Dermis blood vessel endothelial cell (primary cell): ENCODE data around the gene OTUD7B. TPM values are rescaled to one million over a fixed set of nuclear protein-coding genes. Genes with fewer than 3 reads are reported as not detected.
"Not testable (repeated sequence)": the region's sequence is repeated elsewhere in the genome, so short reads cannot be mapped to it uniquely, and the experiment has no call there.

Experiments used
- DNase-seq: peaks from one replicate; pipeline ENCODE4 v3.0.0; 2010
- total RNA-seq: library from RNA; depleted of rRNA; stranded (reverse); fragments of >200 nt; gene quantifications from 2 replicates; pipeline ENCODE4 v1.2.3, GENCODE V29; 2014

The OTUD7B gene
- total RNA-seq, 1 donor from 2014 or later = 17.2 TPM

DNA sequence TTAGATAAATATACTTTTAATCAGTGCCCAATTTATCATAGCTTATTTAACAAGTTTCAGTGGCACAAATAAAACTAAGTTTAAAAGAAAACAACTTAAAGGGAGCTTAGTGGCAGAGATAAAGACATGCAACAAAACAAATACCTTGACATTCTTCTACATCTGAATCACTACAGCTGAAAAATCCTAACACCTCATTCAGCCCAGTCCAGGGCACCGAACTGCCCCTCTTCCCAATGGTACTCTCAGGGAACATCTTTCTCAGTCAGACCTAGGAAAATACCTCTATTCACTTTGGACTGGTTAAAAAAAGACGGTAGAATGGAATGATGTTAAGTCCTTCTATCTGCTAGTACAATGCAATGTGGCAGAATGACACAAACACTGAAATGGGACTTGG, 8.3 kb downstream of the OTUD7B start:
- no peak for DNase-seq

DNA sequence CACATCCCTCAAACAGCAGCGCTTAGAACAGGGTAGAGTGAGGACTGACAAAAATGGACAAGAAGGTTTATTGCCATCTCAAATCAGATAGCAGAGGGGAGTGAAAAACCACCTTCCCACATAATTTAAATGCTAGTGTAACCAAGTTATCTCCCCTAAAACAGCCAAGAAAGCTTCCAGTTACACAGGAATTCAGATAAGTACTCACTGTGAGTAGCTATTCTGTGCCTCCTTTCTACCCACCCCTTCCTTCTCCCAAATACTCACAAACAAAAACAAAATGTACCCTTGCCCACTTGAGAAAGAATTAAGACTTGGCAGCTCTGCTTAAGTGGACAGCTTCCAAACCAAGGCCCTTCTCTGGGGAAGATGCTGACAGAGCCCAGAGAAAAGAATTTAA, 9.1 kb downstream of the OTUD7B start:
- DNase-seq = no peak

DNA sequence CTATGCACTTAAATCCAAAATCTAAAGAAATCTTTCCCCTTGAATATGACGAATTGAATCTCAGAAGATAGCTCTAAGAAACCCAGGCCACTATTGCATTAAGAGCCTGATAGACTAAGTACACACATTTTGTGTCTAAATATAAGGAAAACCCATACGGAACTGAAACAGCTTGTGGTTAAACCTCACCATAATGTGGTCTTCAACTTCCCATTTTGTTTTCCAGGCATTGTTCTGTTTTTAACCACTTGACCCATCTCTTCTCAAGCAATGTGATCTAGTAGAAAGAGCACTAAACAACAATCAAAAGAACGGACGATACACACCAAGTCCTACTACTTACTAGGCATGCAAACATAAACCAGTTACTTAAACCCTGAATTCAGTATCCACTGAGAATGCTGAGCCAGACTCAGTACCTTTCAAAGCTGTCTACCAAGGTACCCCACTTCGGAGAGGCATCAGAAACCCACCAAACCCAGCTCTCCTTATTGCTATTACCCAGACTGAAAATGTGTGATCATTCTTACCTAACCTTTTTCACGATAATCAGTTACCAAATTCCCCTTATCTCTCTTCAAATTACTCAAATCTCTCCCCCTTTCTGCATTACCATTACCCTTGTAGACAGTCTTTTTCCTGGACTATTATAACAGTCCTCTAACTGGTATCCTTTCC, 12.8 kb downstream of the OTUD7B start:
- DNase-seq = no peak

DNA sequence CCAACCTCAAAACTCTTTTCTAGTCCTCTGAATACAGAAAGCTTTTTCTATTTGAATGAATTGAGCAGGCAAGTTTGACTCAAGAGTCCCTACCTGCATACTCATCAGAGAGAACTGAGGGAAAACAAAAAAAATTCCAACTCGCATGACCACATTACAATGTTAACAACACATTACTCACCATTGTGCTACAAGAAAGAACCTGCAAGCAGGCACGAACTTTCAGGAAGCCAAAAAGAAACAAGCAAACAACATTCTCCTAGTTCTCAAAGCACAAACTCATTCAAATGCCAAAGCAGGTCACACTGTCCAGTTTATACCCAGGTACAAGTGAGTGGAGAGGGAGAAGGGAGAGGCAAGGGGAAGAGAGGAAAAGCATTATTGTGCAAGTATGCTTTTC, 14.6 kb downstream of the OTUD7B start:
- peak; percentile 58 for DNase-seq

DNA sequence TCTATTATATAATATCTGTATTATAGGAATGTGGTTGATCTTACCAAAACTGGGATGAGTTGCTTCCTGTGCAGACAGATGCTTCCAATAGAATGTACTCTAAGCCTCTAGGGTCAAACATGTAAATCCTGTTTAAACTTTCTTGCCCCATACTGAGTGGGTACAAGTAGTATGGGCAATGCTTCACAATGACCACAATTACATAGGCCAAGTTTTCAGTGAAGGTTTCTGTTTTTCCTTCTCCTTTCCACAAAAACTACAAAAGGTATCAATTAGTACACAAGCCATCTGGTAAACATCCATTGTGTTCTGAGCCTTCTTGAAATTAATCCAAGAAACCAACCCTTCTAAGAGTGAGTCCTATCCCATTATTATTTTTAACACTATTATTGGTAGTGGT, 16.8 kb downstream of the OTUD7B start:
- no peak for DNase-seq

DNA sequence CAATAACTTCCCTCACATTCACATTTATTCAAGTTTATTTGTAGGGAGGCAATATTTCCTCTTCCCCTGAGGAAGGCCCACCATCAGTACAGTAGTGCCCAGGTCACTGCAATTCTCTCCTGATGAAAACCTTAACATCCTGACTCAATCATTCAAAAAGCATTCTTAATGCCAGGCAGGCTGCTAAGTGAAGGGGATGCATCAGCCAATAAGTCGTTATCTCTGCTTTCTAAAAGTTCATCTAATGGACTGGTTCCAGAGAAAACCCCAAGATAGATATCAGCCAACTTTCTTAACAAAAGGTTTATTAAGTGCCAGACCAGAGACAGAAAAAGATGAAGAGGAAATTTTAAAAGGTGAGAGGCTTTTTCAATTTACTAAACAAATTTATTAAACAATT, 17.3 kb downstream of the OTUD7B start:
- no peak for DNase-seq

DNA sequence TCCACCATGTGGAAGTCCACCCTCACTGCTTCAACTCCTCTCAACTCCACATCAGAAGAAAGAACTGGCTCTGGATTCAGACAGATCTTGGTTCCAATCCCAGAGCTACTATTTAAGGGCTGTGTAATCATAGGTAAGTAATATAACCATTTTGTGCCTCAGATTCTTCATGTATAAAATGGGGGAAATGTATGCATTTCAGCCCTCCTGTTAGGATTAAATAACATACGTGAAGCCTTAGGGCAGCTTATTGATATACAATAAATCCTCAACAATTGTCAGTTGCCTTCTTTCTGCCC, 23.3 kb downstream of the OTUD7B start:
- no peak for DNase-seq

DNA sequence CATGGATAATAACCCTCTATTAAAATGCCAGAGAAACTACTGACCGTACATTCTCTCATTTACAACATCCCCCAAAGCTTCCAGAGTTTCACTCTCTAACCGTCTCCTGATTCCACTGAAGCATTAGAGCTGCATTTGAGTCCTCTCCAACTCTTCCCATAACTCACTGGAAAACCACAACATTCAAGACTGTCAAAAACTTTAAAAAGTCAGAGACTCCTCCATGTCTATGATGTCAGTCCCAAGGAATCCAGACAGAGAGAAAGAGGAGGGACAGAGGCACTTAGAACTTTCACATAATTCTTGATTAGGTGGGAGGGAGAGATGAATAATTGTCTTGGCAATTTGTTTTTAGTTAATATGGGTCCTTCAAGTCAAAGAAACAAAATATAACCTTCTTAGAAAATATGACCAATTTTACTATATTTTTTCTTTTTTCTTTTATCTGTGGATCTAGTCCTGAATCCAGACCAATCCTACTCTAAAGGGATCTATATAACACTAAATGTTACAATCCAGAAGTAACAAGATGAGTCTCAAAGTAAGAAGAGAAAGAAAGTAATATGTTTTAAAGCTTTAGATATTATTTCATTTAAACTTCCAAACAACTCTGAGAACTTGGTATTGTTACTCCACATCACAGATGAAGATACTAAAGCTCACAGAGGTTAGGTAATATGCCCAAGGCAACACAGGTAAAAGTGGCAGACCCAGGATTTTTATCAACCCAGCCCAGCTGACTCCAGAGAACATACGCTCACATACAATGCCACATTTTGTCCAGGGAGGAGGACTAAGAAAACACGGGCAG, 23.8 kb downstream of the OTUD7B start:
- no peak for DNase-seq

DNA sequence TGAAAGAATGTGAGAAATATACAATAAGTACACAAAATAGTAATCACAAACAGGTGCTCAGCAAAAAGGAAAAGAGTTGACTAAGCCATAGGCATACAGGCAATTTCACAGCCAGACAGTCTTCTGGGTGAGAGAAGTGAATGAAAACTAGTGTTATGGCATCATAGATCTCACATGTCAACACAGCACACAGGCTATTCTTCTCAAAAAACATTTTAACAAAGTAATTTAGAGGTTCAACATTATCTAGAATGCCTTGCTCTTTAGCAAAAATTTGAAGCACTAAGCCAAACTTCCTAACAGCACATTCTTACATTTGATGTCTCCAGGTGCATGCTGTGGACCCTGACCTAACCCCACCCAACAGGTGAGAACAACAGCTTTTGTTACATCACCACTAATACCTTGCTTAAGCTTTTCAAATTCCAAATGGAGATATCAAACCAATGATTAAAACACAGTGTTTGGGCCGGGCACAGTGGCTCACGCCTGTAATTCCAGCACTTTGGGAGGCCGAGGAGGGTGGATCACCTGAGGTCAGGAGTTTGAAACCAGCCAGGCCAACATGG, 30.5 kb downstream of the OTUD7B start:
- DNase-seq = no peak

DNA sequence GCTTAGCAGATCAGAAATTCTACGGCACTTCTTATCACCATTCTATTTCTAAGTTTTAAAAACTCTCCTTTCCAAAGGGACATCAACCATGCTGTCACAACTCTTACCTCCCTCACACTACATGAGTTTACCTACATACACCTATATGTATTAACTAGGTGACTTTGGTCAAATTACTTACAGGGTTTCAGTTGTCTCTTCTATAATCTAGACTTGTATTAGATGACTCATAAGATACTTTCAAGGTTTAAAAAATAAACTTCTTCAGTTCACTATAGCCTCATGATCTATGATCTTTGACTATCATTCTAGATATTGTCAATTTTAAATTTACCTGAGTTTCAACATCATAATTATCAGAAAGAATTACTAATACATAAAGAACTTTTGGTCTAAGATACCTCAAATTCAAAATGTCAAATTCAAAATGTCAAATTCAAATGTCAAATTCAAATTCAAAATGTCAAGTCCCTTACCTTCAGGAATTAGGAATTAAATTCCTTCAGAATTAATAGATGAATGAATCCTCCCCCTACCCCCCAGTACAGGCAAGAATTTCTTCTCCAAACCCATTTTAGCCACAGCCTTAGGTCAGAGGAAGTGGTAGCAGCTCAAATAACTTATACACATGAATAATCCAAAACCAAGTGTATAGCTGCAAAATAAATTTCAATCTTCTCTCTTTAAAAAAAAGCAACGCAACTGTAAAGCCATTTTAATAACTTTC, 31.1 kb downstream of the OTUD7B start:
- DNase-seq = no peak

DNA sequence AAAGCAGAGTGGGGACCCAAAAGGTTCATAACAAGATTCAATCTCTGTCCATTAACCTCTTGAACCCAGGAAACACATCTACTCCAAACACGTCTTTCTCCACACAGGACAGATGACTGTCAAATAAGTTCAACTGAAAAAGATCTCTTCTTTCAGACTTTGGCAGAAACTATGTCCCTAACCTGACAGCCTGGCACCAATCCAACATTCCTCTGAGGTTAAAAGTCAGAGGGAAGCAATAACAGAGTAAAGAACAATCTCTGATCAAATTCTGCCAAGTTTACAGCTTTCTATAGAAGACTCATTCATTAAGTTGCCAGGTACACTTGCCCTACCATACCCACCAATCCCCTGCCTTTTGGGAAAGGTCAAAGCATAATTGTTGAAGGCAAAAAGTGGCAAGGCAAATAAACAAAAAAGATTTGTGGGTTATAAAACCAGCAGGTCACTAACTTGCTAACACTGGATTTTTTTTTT, 31.9 kb downstream of the OTUD7B start:
- peak; percentile 76 for DNase-seq

DNA sequence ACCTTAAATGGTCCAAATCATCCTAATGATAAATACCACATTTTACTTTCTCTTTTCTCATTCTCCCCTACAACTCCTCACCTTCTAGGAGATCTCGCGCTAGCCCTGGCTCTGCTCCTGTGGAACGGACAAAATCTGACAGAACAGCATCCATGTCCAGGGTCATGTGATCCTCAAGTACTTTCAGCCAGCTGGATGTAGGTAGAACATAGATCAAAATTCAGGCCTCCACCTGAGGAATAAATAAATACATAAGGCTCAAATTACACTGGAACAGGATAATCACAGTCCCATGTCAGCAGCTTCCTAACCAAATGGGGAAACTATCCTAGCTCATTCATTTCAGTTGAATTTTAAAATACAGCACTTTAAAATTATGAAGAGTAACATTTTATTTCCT, 33.2 kb downstream of the OTUD7B start:
- no peak for DNase-seq

DNA sequence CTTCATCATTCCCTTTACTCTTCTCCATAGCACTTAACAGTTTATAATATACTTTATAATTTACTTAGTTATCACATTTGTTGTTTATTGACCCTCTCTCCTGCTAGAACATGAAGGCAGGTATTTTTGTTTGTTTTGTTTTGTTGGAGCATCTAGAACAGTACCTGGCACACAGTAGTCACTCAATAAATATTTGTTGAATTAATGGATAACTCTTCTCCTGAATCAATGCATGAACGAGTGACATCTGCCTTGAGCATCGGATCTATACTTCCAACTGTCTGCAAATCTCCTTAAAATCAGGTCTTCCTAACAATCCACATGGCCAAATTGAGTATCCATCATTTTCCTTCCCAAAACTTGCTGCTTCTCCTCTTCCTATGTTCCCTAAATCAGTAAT, 38.0 kb downstream of the OTUD7B start:
- no peak for DNase-seq

DNA sequence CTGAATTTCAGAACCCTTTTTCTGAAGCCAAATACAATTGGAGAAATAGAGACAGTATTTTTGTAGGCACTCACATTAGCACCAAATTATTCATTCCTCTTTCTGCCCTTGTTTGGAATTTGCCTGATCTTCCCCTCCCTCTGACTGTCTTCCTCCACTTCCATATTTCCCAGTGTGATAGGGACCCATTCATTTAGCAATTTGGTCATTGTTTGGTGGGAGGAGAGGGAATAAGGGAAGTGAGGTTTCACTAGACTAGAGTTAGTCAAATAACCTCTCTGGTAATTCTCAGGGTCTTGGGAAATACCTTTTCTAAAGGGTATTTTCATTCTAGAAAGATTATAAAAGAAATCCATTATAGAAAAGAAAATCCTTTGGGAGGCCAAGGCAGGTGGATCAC, 42.9 kb downstream of the OTUD7B start:
- no peak for DNase-seq

DNA sequence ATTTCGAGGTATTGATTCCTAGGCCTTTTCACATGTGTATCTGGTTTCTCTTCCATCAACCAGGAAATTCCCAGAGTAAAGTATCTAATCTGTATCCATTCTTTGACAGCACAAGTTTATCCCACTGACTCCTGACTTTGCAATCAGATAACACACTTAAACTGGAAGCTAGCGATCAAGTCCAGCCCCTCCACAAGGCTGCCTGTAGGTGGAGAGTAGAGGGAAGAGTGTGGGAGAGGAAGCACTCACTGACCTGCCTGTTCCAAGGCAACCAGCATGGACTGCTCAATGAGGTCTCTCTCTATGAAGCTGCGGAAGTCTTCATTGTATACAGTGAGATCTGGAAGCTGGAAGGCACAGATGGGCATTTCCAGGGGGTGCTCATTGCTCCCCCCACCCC, 43.5 kb downstream of the OTUD7B start:
- DNase-seq = no peak

DNA sequence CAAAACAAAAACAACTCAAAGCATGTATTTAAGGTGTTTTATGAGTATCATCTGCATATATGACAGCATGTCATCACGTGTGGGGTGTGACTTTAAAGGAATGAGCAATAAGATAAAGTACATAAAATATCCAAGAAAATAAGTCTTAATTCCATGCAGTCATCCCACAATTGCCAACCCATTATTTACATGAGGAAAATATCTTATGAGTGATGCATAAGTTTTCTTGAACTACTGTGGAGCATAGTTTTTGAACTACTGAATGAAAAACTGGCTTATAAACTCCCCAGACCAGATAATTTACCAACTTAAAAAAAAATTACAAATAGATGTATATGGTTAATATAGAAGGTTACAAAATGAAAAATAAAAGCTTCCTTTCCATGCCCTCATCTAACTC, 44.1 kb downstream of the OTUD7B start:
- DNase-seq = no peak

DNA sequence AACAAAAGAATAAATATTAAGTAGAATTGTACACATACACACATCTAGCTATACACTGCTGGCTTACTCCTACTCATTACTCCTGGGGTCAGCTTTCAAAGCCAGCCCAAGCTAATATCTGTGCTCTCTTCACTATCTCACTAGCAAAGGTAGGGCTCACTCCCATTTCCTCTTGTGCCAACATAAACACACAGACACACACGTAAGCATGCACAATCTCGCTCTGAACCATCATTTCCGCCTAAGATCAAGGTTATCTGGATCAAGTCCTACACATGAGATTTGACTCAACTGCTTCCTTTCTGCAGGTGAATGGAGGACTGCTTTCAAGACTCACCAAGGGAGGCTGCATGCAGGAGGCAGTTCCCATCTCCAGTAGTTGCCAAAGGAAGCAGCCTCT, 45.1 kb downstream of the OTUD7B start:
- DNase-seq = no peak

DNA sequence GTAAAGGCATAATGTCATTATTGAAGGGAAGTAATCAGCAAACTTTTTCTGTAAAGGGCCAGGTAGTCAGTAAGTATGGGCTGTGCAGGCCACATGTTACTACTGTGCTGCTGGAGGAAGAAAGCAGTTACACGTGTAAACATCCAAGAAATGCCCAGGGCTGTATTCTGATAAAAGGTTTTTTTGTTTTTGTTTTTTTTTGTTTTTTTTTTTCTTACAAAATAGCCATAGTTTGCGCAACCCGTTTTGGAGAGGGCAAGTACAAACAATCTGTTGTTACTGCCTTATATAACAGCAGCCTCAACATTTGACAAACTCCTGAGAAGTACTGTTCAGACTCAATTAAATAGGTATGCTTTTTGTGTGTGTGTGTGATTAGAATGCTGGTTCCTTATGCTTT, 47.2 kb downstream of the OTUD7B start:
- DNase-seq = no peak

DNA sequence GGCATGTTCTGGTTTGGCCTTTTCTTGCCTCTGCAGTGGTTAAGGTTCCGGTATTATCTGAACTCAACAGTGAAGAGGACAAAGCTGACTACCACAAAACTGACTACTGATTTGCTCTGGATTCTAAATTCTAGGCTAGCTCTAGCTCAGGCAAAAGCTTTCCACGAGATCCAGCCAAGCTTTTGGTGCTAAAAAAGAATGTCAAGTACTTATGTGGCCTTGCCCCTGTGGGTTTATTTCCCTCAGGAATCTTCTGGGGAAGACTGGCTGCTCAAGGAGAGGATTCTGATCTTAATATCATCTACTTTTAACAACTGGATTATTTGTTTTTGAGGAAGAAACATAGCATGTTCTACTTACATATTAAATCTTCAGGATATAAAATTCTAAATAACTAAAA, 47.8 kb downstream of the OTUD7B start:
- DNase-seq = no peak

DNA sequence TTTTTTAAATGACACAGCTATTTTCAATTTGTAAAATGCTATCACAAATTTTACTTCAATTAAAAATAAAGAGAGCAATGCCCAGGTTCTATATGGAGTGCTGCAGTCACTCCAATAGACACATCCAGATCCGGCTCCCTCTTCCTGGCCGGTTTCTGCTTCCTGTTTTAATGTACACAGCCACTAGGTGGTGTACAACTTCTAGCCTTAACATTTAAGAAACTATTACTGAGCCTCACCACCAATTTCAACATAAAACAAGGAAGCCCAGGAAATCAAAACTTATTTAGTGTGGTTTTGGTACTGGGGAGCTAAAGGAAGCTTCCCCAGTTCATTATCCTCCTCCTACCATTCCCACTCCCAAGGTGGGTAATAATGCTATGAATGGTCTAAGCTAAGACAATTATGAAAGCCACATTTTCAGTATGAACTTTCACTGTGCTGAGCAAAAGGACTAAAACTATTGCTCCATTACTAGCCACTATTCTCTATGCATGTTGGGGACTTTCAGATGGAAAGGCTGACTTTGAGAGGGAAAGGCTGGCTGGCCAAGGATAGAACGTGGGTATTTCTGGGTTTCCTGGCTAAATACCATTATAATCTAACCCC, 48.4 kb downstream of the OTUD7B start:
- peak; percentile 86 for DNase-seq

DNA sequence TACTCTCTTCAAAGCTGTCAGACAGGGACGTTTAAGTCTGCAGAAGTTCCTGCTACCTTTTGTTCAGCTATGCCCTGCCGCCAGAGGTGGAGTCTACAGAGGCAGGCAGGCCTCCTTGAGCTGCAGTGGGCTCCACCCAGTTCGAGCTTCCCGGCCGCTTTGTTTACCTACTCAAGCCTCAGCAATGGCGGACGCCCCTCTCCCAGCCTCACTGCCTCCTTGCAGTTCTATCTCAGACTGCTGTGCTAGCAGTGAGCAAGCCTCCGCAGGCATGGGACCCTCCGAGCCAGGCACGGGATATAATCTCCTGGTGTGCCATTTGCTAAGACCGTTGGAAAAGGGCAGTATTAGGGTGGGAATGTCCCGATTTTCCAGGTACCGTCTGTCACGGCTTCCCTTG, 53.0 kb downstream of the OTUD7B start:
- not testable (repeated sequence) for DNase-seq

DNA sequence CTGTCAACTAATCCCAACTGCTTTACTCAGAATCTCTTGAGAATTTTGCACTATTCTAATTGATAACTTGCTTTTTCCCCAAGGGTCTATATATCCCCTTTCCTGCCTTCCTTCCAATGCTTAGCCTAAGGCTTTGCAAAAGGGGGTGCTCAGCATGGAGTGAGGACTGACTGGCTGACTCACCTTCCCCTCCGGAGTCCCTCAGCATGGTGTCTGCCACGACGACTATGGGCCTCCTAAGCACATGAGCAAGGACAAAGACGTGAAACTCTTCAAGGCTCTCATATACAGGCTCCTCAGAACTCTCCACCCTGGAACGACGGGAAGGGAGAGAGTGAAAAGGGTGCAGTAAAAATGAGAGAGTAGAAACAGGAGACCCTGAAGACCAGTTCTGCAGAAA, 60.6 kb downstream of the OTUD7B start:
- no peak for DNase-seq

DNA sequence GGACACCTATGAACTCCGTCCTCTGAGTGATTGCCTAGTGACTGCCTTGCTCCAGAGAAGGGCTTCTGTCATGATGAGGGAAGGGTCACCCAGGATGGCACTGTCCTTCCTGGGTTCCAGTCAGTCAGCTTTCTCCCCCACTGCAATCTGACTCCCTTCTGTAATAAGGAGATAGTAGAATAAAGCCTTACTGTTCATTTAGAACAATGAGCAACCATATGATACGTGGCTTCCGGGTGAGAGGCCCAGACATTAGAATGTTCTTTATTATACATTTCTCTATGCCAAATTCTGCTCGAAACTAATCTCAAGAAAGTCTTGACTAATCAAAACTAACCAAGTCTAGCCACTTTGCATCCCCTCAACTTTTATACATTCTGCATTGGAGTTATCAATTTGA, 65.3 kb downstream of the OTUD7B start:
- DNase-seq = no peak
